ENCODE data around the gene SPATC1L. TPM values are rescaled to one million over a fixed set of nuclear protein-coding genes. Genes with fewer than 3 reads are reported as not detected.
"Not testable (repeated sequence)": the region's sequence is repeated elsewhere in the genome, so short reads cannot be mapped to it uniquely, and the experiment has no call there.

Gene SPATC1L
- total RNA-seq, 1 experiment from 2014 or later = 5.4 TPM

DNA sequence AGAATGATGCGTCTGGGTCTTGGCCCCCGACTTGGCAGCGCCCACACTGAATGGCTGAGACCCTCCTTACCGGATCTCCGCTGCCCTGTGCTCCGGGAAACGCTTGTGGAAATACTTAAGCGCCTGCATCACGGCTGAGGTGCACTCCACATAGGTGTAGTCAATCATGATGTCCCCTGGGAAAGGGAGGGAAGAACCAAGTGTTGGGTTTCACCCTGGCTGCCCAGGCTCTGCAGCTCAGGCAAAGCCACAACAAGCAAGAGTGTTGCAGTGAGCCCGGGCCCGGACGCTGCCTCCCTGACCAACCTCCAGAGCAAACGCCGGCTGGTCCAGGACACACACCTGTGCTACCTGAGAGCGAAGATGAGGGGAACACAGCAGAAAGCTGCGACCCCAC lies 21.5 kb upstream of the SPATC1L start:
- in situ Hi-C loops (cut with HindIII; ENCODE audit: low pct_unique_long_range_greater_than_20kb, low sequenced_read_pairs) = no loop called here
- DNase-seq (ENCODE audit: low read depth) = no peak

DNA sequence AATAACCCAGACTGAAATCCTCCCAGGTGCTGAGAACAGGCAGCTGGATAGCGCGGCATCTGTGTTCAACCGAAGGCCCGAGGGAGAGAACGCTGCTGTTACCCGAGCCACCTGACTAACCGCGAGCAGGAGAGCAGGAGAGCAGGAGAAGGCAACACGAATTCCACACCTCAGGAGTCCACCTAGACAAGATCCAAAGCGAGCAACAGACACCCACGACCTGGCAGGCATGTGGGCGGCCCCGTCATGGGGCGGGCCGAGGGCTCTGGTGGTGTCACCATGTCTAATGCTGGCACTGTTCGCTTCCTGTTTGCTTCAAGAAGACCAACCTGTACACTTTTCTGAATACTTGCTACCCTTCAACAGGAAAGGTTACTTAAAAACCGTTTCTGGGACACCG lies 20.9 kb upstream of the SPATC1L start:
- in situ Hi-C loops (cut with HindIII; ENCODE audit: low pct_unique_long_range_greater_than_20kb, low sequenced_read_pairs) = no loop called here
- no peak for DNase-seq (ENCODE audit: low read depth)

DNA sequence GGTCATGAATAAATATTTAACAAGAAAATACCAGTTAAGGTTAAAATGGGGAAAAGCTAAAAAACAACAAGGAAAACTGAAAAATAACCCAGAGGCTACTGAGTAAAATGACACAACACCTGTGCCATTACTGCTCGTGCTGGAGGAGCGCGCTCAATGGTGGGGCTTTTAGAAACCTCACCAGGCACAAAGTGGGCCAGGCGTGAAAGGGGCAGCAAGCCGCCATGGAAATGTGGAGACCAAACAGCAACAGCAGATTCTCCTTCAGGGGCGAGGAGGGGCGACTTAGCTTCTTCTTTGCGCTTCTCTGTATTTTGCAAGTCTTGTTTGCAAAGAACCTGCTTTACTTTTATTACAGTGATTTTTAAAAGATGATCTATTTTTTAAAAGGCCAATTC lies 18.9 kb upstream of the SPATC1L start:
- DNase-seq (ENCODE audit: low read depth) = no peak

DNA sequence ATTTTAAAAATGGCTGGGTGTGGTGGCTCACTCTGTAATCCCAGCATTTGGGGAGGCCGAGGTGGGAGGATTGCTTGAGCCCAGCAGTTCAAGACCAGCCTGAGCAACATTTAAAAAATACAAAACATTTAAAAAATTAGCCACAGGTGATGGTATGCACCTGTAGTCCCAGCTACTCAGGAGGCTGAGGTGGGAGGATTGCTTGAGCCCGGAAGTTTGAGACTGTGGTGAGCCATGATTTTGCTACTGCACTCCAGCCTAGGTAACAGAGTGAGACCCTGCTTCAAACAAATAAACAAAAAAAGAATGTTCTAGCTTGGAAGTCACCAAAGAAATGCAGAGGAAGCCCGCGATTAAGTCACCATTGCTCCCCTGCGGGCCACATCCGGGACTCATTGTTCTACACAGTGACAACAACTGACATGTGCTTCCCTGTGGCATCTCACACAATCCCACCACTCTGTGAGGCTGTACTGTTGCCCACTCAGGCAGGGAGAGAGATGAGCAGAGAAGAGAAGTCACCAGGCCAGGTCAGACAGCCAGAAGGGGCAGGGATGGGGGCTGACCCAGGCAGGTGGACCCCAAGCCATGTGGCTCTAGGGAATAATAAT lies 18.4 kb upstream of the SPATC1L start:
- in situ Hi-C loops (cut with HindIII; ENCODE audit: low pct_unique_long_range_greater_than_20kb, low sequenced_read_pairs) = no loop called here
- DNase-seq (ENCODE audit: low read depth) = no peak

More for the DNA sequence above, 18.9 kb upstream of the SPATC1L start:
- in situ Hi-C loops (cut with HindIII; ENCODE audit: low pct_unique_long_range_greater_than_20kb, low sequenced_read_pairs) = no loop called here

DNA sequence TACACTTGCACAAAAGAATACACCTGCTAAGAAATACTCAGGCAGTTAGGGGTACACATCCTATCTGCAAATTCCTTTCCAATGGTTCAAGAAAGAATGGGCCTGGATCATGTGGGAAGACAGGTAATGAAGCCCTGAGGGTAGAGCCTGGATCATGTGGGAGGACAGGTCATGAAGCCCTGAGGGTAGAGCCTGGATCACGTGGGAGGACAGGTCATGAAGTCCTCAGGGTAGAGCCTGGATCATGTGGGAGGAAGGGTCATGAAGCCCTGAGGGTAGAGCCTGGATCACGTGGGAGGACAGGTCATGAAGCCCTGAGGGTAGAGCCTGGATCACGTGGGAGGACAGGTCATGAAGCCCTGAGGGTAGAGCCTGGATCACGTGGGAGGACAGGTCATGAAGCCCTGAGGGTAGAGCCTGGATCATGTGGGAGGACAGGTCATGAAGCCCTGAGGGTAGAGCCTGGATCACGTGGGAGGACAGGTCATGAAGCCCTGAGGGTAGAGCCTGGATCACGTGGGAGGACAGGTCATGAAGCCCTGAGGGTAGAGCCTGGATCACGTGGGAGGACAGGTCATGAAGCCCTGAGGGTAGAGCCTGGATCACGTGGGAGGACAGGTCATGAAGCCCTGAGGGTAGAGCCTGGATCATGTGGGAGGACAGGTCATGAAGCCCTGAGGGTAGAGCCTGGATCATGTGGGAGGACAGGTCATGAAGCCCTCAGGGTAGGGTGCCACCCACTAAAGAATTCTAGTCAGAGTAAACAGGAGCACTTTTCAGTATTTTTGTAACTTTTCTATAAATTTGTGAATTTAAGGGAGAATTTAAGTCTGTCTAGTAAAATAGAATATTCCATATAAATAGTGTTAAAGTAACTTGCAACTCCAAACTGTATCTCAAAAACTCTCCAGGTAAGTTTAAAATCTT lies 16.9 kb upstream of the SPATC1L start:
- in situ Hi-C loops (cut with HindIII; ENCODE audit: low pct_unique_long_range_greater_than_20kb, low sequenced_read_pairs); DNase-seq (ENCODE audit: low read depth): not testable (repeated sequence)

DNA sequence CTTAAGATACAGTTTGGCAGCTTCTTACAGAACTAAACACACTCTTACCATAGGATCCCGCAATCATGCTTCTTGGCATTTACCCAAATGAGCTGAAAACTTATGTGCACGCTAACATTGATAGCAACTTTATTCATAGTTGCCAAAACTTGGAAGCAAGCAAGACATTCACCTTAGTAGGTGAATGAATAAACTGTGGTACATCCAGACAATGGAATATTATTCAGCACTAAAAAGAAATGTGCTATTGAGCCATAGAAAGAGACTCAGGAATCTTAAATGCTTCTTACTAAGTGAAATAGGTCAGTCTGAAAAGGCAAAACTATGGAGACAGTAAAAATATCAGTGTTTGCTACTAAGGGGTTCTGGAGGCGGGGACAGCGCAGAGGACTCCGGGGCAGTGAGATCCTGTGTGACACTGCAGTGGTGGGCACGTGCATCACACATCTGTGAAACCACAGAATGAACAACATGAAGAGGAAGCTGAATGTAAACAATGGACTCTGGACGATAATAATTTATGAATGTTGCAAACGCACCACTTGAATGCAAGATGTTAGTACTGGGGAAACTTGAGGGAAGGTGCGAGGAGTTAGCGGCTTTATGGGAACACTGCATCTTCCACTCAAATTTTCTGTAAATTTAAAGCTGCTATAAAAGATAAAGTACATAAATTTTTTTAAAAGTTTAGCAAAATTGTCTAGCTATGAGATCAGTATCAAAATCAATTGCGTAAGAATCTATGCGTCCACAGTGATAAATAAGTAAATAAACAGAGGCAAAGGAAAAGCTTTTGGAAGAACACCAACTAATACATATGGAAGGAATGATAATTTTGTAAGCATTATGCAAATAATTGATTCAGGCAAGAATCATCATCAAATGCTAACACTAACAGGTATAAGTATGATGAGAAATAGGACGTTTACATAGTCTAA lies 15.4 kb upstream of the SPATC1L start:
- DNase-seq (ENCODE audit: low read depth) = no peak
- in situ Hi-C loops (cut with HindIII; ENCODE audit: low pct_unique_long_range_greater_than_20kb, low sequenced_read_pairs) = no loop called here

DNA sequence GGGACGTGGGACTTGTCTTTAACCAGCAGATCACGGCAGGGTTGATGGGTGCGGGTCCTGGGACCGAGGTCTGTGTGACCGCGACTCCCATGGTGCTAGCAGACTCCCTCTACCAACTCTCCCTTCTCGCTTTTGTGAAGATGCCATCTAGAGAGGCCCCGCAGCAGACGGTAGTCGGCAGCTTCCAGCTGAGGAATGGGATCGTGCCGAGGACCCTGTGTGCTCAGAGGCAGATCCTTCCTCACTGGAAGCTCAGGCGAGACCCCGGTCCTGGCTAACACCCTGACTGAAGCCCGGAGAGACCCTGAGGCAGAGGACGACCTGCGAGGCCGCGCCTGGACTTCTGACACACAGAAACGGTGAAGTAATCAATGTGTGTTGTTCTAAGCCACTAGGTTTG lies 12.5 kb upstream of the SPATC1L start:
- in situ Hi-C loops (cut with HindIII; ENCODE audit: low pct_unique_long_range_greater_than_20kb, low sequenced_read_pairs) = no loop called here

DNA sequence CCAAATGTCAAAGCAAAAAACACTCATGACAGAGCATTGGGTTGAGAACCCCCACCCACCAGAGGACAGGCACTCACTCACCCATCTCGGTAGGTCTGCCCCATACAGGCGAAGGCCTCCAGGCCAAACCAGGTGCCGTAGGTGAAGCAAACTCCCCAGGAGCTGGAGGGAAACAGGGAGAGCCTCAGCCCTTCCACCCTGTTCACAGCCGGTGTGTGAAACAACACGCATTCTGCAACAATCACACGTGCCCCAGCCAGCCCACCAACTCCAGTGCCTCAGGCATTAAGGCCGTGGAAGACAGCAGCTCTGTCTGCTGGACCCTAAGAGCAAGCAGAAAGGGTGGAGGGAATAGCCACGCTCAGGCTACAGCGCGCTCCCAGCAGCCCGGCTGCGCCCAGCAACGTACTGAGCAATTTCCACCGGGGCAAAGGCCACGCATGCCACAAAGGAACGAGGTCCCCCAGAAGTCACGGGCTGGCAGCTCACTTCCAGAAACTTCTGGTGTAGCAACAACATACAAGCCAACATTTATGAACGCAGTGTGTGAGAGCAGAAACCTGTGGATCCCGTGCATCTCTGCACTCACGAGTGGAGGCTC lies 11.4 kb upstream of the SPATC1L start:
- in situ Hi-C loops (cut with HindIII; ENCODE audit: low pct_unique_long_range_greater_than_20kb, low sequenced_read_pairs) = no loop called here
- DNase-seq (ENCODE audit: low read depth) = no peak

More for the DNA sequence above, 12.5 kb upstream of the SPATC1L start:
- DNase-seq (ENCODE audit: low read depth) = no peak

DNA sequence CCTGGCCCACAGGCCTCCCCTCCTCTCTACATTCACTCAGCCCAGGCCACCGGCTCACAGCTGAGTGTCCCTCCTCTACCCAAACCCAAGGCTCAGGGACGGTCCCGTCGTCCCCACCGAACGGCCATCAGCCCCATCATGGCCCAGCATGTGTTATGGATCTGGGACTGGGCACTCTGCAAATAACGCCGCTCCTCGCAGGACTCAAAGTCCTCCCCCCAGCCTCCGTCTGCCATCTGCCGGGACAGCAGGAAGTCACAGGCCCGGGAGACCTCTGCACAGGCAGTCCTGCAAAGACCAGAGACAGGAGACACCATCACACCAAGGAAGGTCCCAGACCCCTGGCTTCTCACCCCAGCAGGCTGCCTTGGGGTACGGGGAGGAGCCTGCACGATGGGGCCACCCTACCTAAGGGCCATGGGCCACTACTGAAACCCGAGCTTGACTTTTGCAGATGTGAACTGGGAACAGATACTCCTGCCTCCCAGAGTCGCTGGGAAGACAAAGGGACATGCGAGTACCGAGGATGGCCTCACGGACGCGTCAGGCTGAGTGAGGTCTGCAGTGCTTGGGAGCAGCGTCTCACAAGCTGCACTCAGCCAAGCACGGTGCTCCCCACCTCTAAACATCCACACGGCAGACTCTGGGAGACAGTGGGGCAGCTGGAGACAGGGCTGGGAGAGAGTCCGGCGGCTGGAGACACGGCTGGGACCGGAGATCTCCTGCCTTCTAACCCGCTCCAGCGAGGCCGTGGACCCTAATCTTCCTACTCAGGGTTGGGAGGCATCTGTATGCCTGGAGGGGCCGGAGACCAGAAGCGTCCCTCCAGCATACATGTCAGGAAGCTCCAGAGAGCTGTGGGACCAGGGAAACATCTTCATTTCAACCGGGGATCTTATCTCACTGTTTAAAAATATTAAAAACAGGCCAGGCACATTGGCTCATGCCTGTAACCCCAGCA lies 10.4 kb upstream of the SPATC1L start:
- in situ Hi-C loops (cut with HindIII; ENCODE audit: low pct_unique_long_range_greater_than_20kb, low sequenced_read_pairs) = no loop called here
- no peak for DNase-seq (ENCODE audit: low read depth)

DNA sequence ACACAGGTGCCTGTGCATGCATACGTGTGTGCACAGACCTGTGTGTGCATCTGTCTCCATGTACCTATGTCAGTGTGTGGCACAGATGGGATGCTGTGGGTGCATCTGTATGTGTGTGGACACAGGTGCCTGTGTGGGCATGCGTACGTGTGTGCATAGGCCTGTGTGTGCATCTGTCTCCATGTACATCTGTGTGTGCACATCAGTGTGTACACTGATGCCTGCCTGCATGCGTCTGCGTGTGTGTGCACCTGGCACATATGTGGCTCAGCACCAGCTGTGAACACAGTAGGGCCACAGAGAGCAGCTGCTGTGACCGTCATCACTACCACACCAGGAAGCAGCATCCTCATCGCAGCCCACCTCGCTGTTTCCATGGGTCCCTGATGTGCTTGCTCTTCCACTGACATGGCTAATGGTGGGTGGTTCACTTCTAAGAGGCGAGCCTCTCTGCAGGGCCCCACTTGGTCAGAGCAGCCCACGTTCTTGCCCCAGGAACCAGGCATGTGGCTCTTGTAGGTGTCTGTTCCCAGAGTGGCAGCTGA lies 9.6 kb upstream of the SPATC1L start:
- DNase-seq (ENCODE audit: low read depth) = no peak
- in situ Hi-C loops (cut with HindIII; ENCODE audit: low pct_unique_long_range_greater_than_20kb, low sequenced_read_pairs) = no loop called here

DNA sequence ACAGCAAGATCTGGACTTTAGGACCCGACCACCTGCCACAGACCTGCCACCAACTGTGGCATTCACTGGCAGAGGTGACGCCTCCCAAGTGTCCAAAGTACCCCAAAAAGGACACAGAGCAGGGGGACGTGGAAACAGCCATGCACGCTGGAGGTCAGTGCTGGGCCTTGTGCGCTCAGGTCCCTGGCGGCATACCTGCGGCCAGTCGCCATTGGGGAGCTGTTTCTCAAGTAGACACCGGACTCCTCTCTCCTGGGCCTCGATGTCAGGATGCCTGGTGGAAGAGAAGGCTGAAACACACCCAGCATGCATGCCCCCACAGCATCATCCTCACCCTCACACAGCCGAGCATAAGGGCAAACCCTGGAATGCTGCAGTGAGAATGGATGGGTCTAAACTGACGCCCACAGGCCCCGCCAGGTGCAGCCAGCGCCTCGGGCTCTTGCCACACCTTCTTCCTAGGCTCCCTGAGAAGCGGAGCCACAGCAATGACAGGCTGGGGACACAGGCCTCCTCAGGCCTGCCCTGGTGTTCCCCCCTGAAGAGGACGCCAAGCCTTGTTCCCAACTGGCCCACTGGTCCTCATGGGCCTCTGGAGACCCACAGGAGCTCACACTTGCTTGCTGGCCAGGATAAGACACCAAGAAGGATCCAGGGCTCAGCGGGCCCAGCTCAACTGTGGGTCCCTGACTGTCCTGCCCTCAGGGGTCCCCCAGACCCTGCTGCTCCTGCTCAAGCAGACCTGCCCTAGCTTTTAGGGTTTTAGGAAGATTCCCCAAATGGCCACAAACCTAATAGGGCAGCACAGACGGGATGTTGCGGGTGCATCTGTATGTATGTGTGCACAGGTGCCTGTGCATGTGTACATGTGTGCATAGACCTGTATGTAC lies 7.7 kb upstream of the SPATC1L start:
- in situ Hi-C loops (cut with HindIII; ENCODE audit: low pct_unique_long_range_greater_than_20kb, low sequenced_read_pairs) = no loop called here
- DNase-seq (ENCODE audit: low read depth) = no peak

DNA sequence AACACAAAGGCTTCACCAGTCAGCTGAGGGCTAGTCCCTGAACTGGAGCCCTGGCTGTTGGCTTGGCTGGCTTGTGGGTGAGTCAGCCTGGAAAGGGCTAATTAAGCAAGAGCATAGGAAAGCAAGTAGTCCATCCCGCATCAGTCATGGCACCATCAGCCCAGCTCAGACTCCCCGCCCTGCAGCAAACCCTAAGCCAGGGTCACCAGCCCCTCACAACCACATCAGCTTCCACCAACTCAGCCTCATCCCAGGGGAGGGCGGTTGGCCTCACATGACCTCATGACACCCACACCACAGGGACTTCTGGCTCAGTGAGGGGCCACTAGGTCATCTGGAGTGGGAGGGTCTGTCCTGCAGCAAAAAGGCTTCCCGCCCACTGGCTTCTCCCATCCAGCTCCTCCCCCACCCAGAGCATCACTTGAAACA lies 7.0 kb upstream of the SPATC1L start:
- in situ Hi-C loops (cut with HindIII; ENCODE audit: low pct_unique_long_range_greater_than_20kb, low sequenced_read_pairs) = no loop called here
- DNase-seq (ENCODE audit: low read depth) = peak; percentile 19

DNA sequence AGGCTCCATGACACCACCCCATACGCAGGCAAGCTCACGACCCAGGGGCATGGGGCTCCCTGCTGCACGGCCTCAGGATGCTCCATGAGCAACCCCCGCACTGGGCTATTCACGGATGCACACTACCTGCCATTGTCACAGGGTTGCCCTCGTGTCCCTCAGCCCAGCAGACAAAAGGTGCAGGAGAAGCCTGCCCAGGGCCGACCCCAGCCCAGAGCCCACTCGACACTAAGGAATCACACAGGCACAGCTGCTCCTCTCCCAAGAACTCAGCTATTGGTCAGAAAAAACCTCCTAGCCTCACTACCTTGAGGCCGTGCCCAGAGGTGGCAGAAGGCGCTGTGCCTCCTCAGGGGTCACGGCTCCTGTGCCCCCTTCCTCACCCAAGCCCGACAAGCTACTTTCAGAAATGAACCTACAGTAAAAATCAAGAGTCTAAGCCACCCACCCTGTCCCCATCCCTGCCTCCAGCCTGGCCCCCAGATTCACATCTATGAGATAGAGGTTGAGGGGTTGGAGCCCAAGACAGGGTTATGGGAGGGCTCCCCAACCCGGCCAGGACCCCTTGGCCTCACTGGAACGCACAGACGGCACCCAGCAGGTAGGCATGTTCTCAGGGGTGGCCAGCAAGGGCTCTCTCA lies 6.4 kb upstream of the SPATC1L start:
- DNase-seq (ENCODE audit: low read depth) = no peak
- in situ Hi-C loops (cut with HindIII; ENCODE audit: low pct_unique_long_range_greater_than_20kb, low sequenced_read_pairs) = no loop called here

DNA sequence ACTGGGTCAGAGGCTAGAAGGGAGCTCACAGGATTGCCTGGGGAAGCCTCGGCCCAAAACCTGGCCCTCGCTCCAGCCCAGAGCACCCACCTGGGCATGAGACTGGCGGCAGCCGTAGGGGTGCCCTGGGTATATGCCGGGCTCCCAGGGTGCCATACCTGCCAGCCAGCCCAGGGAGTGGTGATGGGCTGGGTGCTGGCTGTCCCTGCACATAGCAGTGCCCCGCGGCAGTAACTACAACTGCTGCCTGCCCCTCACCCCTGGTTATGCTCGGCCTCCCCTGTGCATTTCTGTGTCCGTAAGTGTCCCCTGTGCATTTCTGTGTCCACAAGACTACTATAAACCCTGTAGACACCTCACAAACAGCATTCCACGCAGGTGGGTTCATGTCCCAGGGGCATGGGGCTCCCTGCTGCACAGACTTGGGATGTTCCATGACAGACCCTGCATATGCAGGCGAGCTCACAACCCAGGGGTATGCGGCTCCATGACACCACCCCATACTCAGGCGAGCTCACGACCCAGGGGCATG lies 5.8 kb upstream of the SPATC1L start:
- in situ Hi-C loops (cut with HindIII; ENCODE audit: low pct_unique_long_range_greater_than_20kb, low sequenced_read_pairs) = no loop called here
- no peak for DNase-seq (ENCODE audit: low read depth)

DNA sequence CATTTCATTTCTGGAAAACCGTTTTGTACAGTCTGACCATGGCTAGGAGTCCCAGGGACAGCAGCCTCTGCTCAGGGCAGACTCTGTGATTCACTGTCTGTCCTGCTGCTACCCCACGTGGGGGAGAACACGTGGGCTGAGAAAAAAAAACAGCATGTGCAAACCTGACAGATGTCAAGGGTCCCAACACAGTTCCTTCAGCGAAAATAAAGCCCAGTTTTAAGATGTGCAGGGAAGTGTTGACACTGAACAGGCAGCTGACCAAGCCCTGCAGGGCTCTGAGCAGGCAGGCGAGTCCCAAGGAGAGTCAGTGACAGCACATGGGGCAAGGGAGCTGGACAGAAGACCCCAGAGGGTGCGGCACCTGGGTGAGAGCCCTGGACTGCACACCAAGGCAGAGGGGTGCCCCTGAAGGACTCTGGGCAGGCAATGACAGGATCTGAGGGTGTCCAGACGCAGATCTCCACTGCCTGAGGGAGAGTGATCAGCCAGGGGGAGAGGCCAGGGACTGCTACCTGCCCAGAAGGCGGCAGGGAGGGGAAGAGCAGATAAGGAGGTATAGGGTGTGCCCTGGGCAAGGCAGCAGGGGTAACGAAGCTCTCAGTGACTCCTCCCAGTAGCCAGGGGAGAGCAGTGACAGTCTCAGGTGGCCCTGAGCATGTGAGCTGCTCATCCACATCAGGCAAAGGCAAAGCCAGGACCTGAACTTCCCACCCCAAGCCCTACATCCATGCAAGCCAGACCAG lies 5.1 kb upstream of the SPATC1L start:
- no peak for DNase-seq (ENCODE audit: low read depth)
- in situ Hi-C loops (cut with HindIII; ENCODE audit: low pct_unique_long_range_greater_than_20kb, low sequenced_read_pairs) = no loop called here
